IMR-90 (cell line): ENCODE measurements around the gene CAMK2G. TPM values are rescaled to one million over a fixed set of nuclear protein-coding genes. Genes with fewer than 3 reads are reported as not detected.

Source experiments
- ATAC-seq: fragments of 200-7000 bp; cut with Tn5 transposase; 2 replicates; pipeline ENCODE4 v1.9.1; 2020; ENCODE audit warnings: low read depth, mild to moderate bottlenecking, moderate library complexity
- BruUV-seq: library from RNA; stranded (reverse); fragments of 400-500 nt; replicated peaks from 2 replicates; lab custom pipeline; 2021; lab: Mats Ljungman, UMichigan
- CTCF ChIA-PET: fragments of 300-600 bp; formaldehyde crosslinking; extraction: SDS; loops from one replicate; lab custom pipeline; 2021; ENCODE audit warnings: antibody characterized with exemption; lab: Yijun Ruan, JAX
- POLR2A ChIA-PET: fragments of 300-600 bp; sonication (Branson Sonifier 250); formaldehyde crosslinking; loops from one replicate; lab custom pipeline; 2022; ENCODE audit warnings: antibody characterized with exemption; ENCODE audit not compliant: unreplicated experiment; lab: Charles Lee
- DNase-seq: peaks from one replicate; pipeline ENCODE4 v3.0.0; 2013
- H2AFZ ChIP-seq: replicated peaks from 2 replicates; pipeline ENCODE3; 2013; ENCODE audit warnings: low read length, mild to moderate bottlenecking; ENCODE audit not compliant: poor library complexity
- H2AK5ac ChIP-seq: 2 replicates; pipeline ENCODE4 v1.6.1; 2013; ENCODE audit warnings: low read depth, low read length, inconsistent platforms
- H2AK9ac ChIP-seq: replicated peaks from 2 replicates; pipeline ENCODE3; 2013; ENCODE audit warnings: mild to moderate bottlenecking, low read depth, low read length, moderate library complexity; ENCODE audit not compliant: poor library complexity
- H2BK120ac ChIP-seq: 2 replicates; pipeline ENCODE4 v1.6.1; 2013; ENCODE audit warnings: low read depth, low read length, inconsistent platforms
- H2BK15ac ChIP-seq: 3 replicates; pipeline ENCODE4 v1.6.1; 2013; ENCODE audit warnings: low read depth, low read length, inconsistent platforms
- H2BK20ac ChIP-seq: 2 replicates; pipeline ENCODE4 v1.6.1; 2013; ENCODE audit warnings: low read depth, mild to moderate bottlenecking, inconsistent platforms, low read length, moderate library complexity
- H2BK5ac ChIP-seq: 2 replicates; pipeline ENCODE4 v1.6.1; 2013; ENCODE audit warnings: mild to moderate bottlenecking, low read depth, low read length, inconsistent platforms; ENCODE audit not compliant: poor library complexity, severe bottlenecking
- H3K14ac ChIP-seq: replicated peaks from 2 replicates; pipeline ENCODE4 v1.6.1; 2013; ENCODE audit warnings: low read depth, low read length, inconsistent platforms
- H3K18ac ChIP-seq: 2 replicates; pipeline ENCODE4 v1.6.1; 2013; ENCODE audit warnings: low read depth, low read length, control low read depth
- H3K23ac ChIP-seq: 2 replicates; pipeline ENCODE4 v1.6.1; 2013; ENCODE audit warnings: low read depth, low read length, inconsistent platforms
- H3K27ac ChIP-seq: 2 replicates; pipeline ENCODE4 v1.5.1; 2013; ENCODE audit warnings: mild to moderate bottlenecking, control low read depth, low read length; ENCODE audit not compliant: insufficient read depth
- H3K27me3 ChIP-seq: 2 replicates; pipeline ENCODE4 v1.6.1; 2013; ENCODE audit warnings: low read length; ENCODE audit not compliant: control insufficient read depth, insufficient read depth
- H3K36me3 ChIP-seq: 2 replicates; pipeline ENCODE4 v1.6.1; 2013; ENCODE audit warnings: low read length, mixed read lengths; ENCODE audit not compliant: control insufficient read depth, insufficient read depth
- H3K4ac ChIP-seq: 2 replicates; pipeline ENCODE4 v1.6.1; 2013; ENCODE audit warnings: low read depth, low read length, inconsistent platforms
- H3K4me1 ChIP-seq: 2 replicates; pipeline ENCODE4 v1.6.1; 2013; ENCODE audit warnings: low read length, mixed read lengths; ENCODE audit not compliant: control insufficient read depth, insufficient read depth
- H3K4me2 ChIP-seq: 2 replicates; pipeline ENCODE4 v1.6.1; 2013; ENCODE audit warnings: low read depth, mild to moderate bottlenecking, control low read depth, low read length, moderate library complexity
- H3K4me3 ChIP-seq: 2 replicates; pipeline ENCODE4 v1.5.1; 2013; ENCODE audit warnings: low read depth, mild to moderate bottlenecking, control low read depth, low read length, moderate library complexity; ENCODE audit not compliant: insufficient read depth
- H3K56ac ChIP-seq: 2 replicates; pipeline ENCODE4 v1.6.1; 2013; ENCODE audit warnings: low read length, inconsistent platforms; ENCODE audit not compliant: insufficient read depth; ENCODE audit errors: extremely low read depth
- H3K79me1 ChIP-seq, 2 experiments: 2 replicates each; pipeline ENCODE4 v1.6.1; 2013; ENCODE audit warnings: low read length in 2 of 2, inconsistent platforms in 1 of 2, low read depth in 1 of 2
- H3K9ac ChIP-seq: 2 replicates; pipeline ENCODE4 v1.6.1; 2013; ENCODE audit warnings: low read depth, low read length, control low read depth
- H3K9me1 ChIP-seq: 2 replicates; pipeline ENCODE4 v1.6.1; 2013; ENCODE audit warnings: low read length, inconsistent platforms; ENCODE audit not compliant: insufficient read depth
- H3K9me3 ChIP-seq: 2 replicates; pipeline ENCODE4 v1.6.1; 2013; ENCODE audit warnings: low read length; ENCODE audit not compliant: control insufficient read depth, insufficient read depth
- H4K20me1 ChIP-seq: 2 replicates; pipeline ENCODE4 v1.6.1; 2013; ENCODE audit warnings: low read length, inconsistent platforms; ENCODE audit not compliant: insufficient read depth
- H4K5ac ChIP-seq: 2 replicates; pipeline ENCODE4 v1.6.1; 2013; ENCODE audit warnings: mild to moderate bottlenecking, low read depth, low read length, control low read depth
- H4K8ac ChIP-seq, 2 experiments: 2 replicates each; pipeline ENCODE4 v1.6.1; 2013; ENCODE audit warnings: low read depth in 2 of 2, low read length in 2 of 2, control low read depth in 1 of 2, inconsistent platforms in 1 of 2
- H4K91ac ChIP-seq: 2 replicates; pipeline ENCODE4 v1.6.1; 2013; ENCODE audit warnings: low read depth, low read length, inconsistent platforms; ENCODE audit not compliant: insufficient read depth
- FOS ChIP-seq: fragments of 150-350 bp; IDR thresholded peaks from 2 replicates; pipeline ENCODE4 v1.6.1; 2016; ENCODE audit warnings: low read depth, low read length
- MAFK ChIP-seq: IDR thresholded peaks from 2 replicates; pipeline ENCODE4 v1.6.1; 2012; ENCODE audit warnings: low read depth, low read length, improper control_type of control experiment
- MAZ ChIP-seq: IDR thresholded peaks from 2 replicates; pipeline ENCODE4 v1.6.1; 2012; ENCODE audit warnings: low read depth, mild to moderate bottlenecking, low read length, improper control_type of control experiment, moderate library complexity, borderline replicate concordance
- POLR2A ChIP-seq: IDR thresholded peaks from 2 replicates; pipeline ENCODE4 v1.6.1; 2012; ENCODE audit warnings: mild to moderate bottlenecking, low read depth, low read length
- WGBS, 2 experiments: methylation state at CpG; one replicate each; pipeline versions ENCODE4 v1.1.5 to v1.1.7; 2013; ENCODE audit warnings: missing lambda C conversion rate in 2 of 2; ENCODE audit not compliant: insufficient read length in 1 of 2; ENCODE audit errors: extremely low coverage in 2 of 2; 5-methylcytosine and 5-hydroxymethylcytosine counted together
- dilution Hi-C: fragments of 300-500 bp; cut with HindIII; formaldehyde crosslinking; loops from one replicate; pipeline ENCODE4 v1.14.3; 2018; ENCODE audit warnings: low sequenced_read_pairs; ENCODE audit not compliant: unreplicated experiment
- in situ Hi-C: fragments of 300-500 bp; cut with MboI; formaldehyde crosslinking; loops from 3 replicates; pipeline ENCODE4 v1.14.3; 2019; ENCODE audit warnings: low sequenced_read_pairs, inconsistent platforms, mixed read lengths
- intact Hi-C: fragments of 100-400 bp; cut with micrococcal nuclease; formaldehyde crosslinking; loops from 2 replicates; pipeline ENCODE4 v1.10.0; 2022
- polyA plus RNA-seq, 3 experiments: library from polyadenylated mRNA; depleted of rRNA; stranded (reverse); fragments of >200 nt; gene quantifications; 2 replicates each; pipeline ENCODE4 v1.2.3, GENCODE V29; 2012; ENCODE audit warnings: low replicate concordance in 1 of 3
- total RNA-seq: library from RNA; depleted of rRNA; stranded (reverse); fragments of >200 nt; gene quantifications from 2 replicates; pipeline ENCODE4 v1.2.3, GENCODE V29; 2012

The CAMK2G gene
- total and polyA plus RNA-seq, 2 of the 4 experiments (the other 2 are of a cell fraction) = 20.4 to 25.4 TPM

GRCh38 chr10:73817826-73818225 is 56.5 kb downstream of the CAMK2G start:
- DNase-seq (no peak), ATAC-seq (no peak)
- ChIA-PET POLR2A (no interaction called here), CTCF (no interaction called here)
- H4K91ac ChIP-seq = peak overlapping the region; percentile 95; the same call in 1 of the 2 replicates
- H3K4me1 ChIP-seq = peaks cover 10% of the 10 kb centered on the region
- H3K27me3 ChIP-seq = no peaks in the 10 kb centered on the region
- no peak overlapping the region for H2BK15ac ChIP-seq
- H3K4me2 ChIP-seq = no peak overlapping the region
- H3K56ac ChIP-seq = no peak overlapping the region
- H4K8ac ChIP-seq = no peak overlapping the region
- 100% methylated on average over 1 of the region's 5 CpGs; no CpG with 5 or more reads in 1 of the 2 experiments for WGBS, 2 experiments
- no peak overlapping the region for H3K23ac ChIP-seq
- TF ChIP-seq FOS (no peak), POLR2A (no peak), MAZ (no peak), MAFK (no peak)
- no peak overlapping the region for H2AFZ ChIP-seq
- no peaks in the 10 kb centered on the region for H4K20me1 ChIP-seq
- peak overlapping the region; percentile 22; the same call in 1 of the 2 replicates for H2BK120ac ChIP-seq
- H3K36me3 ChIP-seq = peaks cover 30% of the 10 kb centered on the region
- peaks cover 0 to 9% of the 10 kb centered on the region in 2 experiments; a peak in 1 of 4 replicates for H3K79me1 ChIP-seq
- no TSS peak for BruUV-seq
- H3K18ac ChIP-seq = no peak overlapping the region
- H3K9me1 ChIP-seq = peaks cover 10% of the 10 kb centered on the region; the same call in 1 of the 2 replicates
- in situ Hi-C loops (no loop called here), dilution Hi-C loops (no loop called here), intact Hi-C loops (no loop called here)
- no peak overlapping the region for H4K5ac ChIP-seq
- no peaks in the 10 kb centered on the region for H3K9me3 ChIP-seq
- no peak overlapping the region for H3K9ac ChIP-seq
- peak overlapping the region; percentile 17; the same call in 1 of the 2 replicates for H2AK5ac ChIP-seq
- no peak overlapping the region for H2BK5ac ChIP-seq
- H3K14ac ChIP-seq = no peak overlapping the region
- H3K27ac ChIP-seq = no peak overlapping the region
- no peak overlapping the region for H2AK9ac ChIP-seq
- no peak overlapping the region for H2BK20ac ChIP-seq
- no peak overlapping the region for H3K4me3 ChIP-seq
- H3K4ac ChIP-seq = peak overlapping the region; percentile 84; the same call in 1 of the 2 replicates
